KMS-11 (cell line): Measurements from ENCODE around the gene FADS6.

Experiments used
- H2AFZ ChIP-seq: fragments of 200-600 bp; sonication (generic); 2 replicates; pipeline ENCODE4 v1.6.1; 2016; ENCODE audit warnings: antibody characterized with exemption, mixed run types, low read depth
- H3K27ac ChIP-seq: fragments of 200-600 bp; sonication (generic); 2 replicates; pipeline ENCODE4 v1.6.1; 2016; ENCODE audit warnings: mild to moderate bottlenecking, mixed run types
- H3K27me3 ChIP-seq: fragments of 200-600 bp; sonication (generic); 2 replicates; pipeline ENCODE4 v1.6.1; 2017; ENCODE audit warnings: mild to moderate bottlenecking, low read depth, mixed run types, moderate library complexity; ENCODE audit not compliant: insufficient read depth
- H3K36me3 ChIP-seq: fragments of 200-600 bp; sonication (generic); 2 replicates; pipeline ENCODE4 v1.6.1; 2017; ENCODE audit warnings: mild to moderate bottlenecking, mixed run types; ENCODE audit not compliant: insufficient read depth
- H3K4me1 ChIP-seq: fragments of 200-600 bp; sonication (generic); 2 replicates; pipeline ENCODE4 v1.6.1; 2016; ENCODE audit warnings: mild to moderate bottlenecking, low read depth, mixed run types; ENCODE audit not compliant: poor library complexity, severe bottlenecking
- H3K4me2 ChIP-seq: fragments of 200-600 bp; sonication (generic); 2 replicates; pipeline ENCODE4 v1.7.0; 2016; ENCODE audit warnings: mild to moderate bottlenecking, mixed run types
- H3K4me3 ChIP-seq: fragments of 200-600 bp; sonication (generic); IDR thresholded peaks from 2 replicates; pipeline ENCODE4 v1.6.1; 2017; ENCODE audit warnings: low read depth, low read length, mixed read lengths; ENCODE audit not compliant: insufficient read depth
- H3K79me2 ChIP-seq: fragments of 200-600 bp; sonication (generic); 2 replicates; pipeline ENCODE4 v1.6.1; 2016; ENCODE audit warnings: low read depth, mixed run types; ENCODE audit not compliant: insufficient read depth
- H3K9ac ChIP-seq: fragments of 200-600 bp; sonication (generic); 2 replicates; pipeline ENCODE4 v1.6.1; 2016; ENCODE audit warnings: mild to moderate bottlenecking, mixed run types
- H4K20me1 ChIP-seq: fragments of 200-600 bp; sonication (generic); 2 replicates; pipeline ENCODE4 v1.6.1; 2016; ENCODE audit warnings: mild to moderate bottlenecking, mixed run types; ENCODE audit not compliant: insufficient read depth
- TF ChIP-seq, protein P1 (sequence below): fragments of 200-600 bp; sonication (generic); conservative IDR thresholded peaks from 2 replicates; pipeline ENCODE4 v1.6.1; 2017; ENCODE audit warnings: low read depth, mild to moderate bottlenecking, antibody characterized with exemption, low read length, moderate library complexity, mixed read lengths

Gene FADS6

GRCh38 chr17:74873874-74874614 is 19.4 kb downstream of the FADS6 start:
- peak overlapping the region; percentile 72 for H2AFZ ChIP-seq
- peak overlapping the region; percentile 60; the same call in 1 of the 2 replicates for H3K27ac ChIP-seq
- H3K27me3 ChIP-seq: peaks cover 3% of the 10 kb centered on the region
- H3K4me2 ChIP-seq: peak overlapping the region; percentile 96
- TF ChIP-seq, protein P1, sequence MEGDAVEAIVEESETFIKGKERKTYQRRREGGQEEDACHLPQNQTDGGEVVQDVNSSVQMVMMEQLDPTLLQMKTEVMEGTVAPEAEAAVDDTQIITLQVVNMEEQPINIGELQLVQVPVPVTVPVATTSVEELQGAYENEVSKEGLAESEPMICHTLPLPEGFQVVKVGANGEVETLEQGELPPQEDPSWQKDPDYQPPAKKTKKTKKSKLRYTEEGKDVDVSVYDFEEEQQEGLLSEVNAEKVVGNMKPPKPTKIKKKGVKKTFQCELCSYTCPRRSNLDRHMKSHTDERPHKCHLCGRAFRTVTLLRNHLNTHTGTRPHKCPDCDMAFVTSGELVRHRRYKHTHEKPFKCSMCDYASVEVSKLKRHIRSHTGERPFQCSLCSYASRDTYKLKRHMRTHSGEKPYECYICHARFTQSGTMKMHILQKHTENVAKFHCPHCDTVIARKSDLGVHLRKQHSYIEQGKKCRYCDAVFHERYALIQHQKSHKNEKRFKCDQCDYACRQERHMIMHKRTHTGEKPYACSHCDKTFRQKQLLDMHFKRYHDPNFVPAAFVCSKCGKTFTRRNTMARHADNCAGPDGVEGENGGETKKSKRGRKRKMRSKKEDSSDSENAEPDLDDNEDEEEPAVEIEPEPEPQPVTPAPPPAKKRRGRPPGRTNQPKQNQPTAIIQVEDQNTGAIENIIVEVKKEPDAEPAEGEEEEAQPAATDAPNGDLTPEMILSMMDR: no peak
- no peaks in the 10 kb centered on the region for H3K79me2 ChIP-seq
- H3K9ac ChIP-seq: peak overlapping the region; percentile 80
- no peak overlapping the region for H3K4me3 ChIP-seq
- peaks cover 16% of the 10 kb centered on the region for H3K4me1 ChIP-seq
- no peaks in the 10 kb centered on the region for H4K20me1 ChIP-seq
- H3K36me3 ChIP-seq: no peaks in the 10 kb centered on the region

GRCh38 chr17:74873037-74873873 is 20.2 kb downstream of the FADS6 start:
- no peak overlapping the region for H3K4me3 ChIP-seq
- no peaks in the 10 kb centered on the region; the same call in 1 of the 2 replicates for H3K27me3 ChIP-seq
- no peaks in the 10 kb centered on the region for H4K20me1 ChIP-seq
- TF ChIP-seq, protein P1: no peak
- peak overlapping the region; percentile 90 for H2AFZ ChIP-seq
- H3K27ac ChIP-seq: peak overlapping the region; percentile 60
- H3K36me3 ChIP-seq: no peaks in the 10 kb centered on the region
- H3K9ac ChIP-seq: peak overlapping the region; percentile 80
- H3K4me1 ChIP-seq: peaks cover 16% of the 10 kb centered on the region
- no peaks in the 10 kb centered on the region for H3K79me2 ChIP-seq
- peak overlapping the region; percentile 96 for H3K4me2 ChIP-seq

GRCh38 chr17:74872313-74873036 is 21.0 kb downstream of the FADS6 start, which contains the start of gene FDXR:
Gene FDXR (minus strand): TSS chr17:74872994. CDS start chr17:74872944, 50 bp downstream.
- H3K4me1 ChIP-seq: peaks cover 16% of the 10 kb centered on the region
- H3K9ac ChIP-seq: peak within 1 kb of the TSS; percentile 80
- no peak within 1 kb of the TSS for H3K4me3 ChIP-seq
- no peaks in the 10 kb centered on the region for H3K36me3 ChIP-seq
- no peaks in the 10 kb centered on the region for H4K20me1 ChIP-seq
- H3K27me3 ChIP-seq: no peaks in the 10 kb centered on the region; the same call in 1 of the 2 replicates
- TF ChIP-seq, protein P1: no peak
- H3K79me2 ChIP-seq: no peaks in the 10 kb centered on the region
- H3K4me2 ChIP-seq: peak within 1 kb of the TSS; percentile 96
- peak within 1 kb of the TSS; percentile 90 for H2AFZ ChIP-seq
- peak within 1 kb of the TSS; percentile 60 for H3K27ac ChIP-seq

DNA sequence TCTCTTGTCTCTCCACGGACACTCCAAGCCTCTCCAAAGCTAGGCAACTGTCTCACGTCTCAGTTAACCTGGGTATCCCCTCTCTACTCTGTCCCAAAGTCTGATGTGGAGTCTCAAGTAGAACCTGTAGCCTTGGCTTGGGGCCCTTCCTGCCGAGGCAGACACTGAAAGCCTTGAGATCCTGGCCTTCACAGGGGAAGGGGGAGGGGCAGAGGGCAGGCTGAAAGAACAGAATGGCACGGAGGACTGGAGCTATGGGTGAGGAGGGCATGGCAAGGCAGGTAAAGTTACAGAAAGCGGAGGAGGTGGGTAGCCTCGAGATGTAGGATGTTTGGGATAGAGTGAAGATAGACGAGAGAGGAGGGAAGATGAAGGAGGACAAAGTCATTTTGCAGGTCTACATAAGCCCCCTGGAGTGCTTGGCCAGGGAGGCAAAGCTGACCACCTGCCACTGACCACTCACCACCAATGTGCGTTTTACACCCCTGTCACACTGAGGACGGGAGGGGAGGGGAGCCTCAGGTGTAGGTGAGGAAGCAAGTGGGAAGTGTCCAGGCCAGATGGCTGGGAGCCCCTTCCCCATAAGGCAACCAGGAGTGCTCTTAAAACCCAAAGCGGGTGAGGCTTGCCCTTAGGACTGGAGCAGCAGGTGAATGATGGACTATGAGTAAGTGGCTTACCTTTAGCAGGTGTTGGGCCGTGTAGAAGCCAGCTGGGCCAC is 21.9 kb downstream of the FADS6 start:
- H3K4me1 ChIP-seq: peaks cover 16% of the 10 kb centered on the region
- no peak overlapping the region for H3K27ac ChIP-seq
- H3K4me2 ChIP-seq: peak overlapping the region; percentile 66; the same call in 1 of the 2 replicates
- H3K9ac ChIP-seq: no peak overlapping the region
- H2AFZ ChIP-seq: no peak overlapping the region
- TF ChIP-seq, protein P1: no peak
- no peaks in the 10 kb centered on the region for H4K20me1 ChIP-seq
- H3K79me2 ChIP-seq: no peaks in the 10 kb centered on the region
- H3K27me3 ChIP-seq: no peaks in the 10 kb centered on the region
- H3K36me3 ChIP-seq: no peaks in the 10 kb centered on the region
- H3K4me3 ChIP-seq: no peak overlapping the region
